ENCODE results near the gene ANOS1. TPM values are rescaled to one million over a fixed set of nuclear protein-coding genes. Genes with fewer than 3 reads are reported as not detected.

ANOS1 gene
- total RNA-seq, 1 donor from 2014 or later, result 49.7 TPM

- Histone ChIP-seq H3K36me3 (no peaks in the 10 kb centered on the region), H3K4me1 (no peaks in the 10 kb centered on the region), H3K27ac (no peak overlapping the region), H3K4me3 (no peak overlapping the region), H3K9me3 (no peaks in the 10 kb centered on the region), H3K27me3 (no peaks in the 10 kb centered on the region)
- DNase-seq (no peak), ATAC-seq (no peak)
- intact Hi-C loops (cut with DNase I), result no loop called here
- no peak for TF ChIP-seq CTCF (IDR thresholded peaks at IDR 0.05)
Observed at GRCh38 chrX:8711401-8711800, 20.5 kb downstream of the ANOS1 start.

- no peaks in the 10 kb centered on the region for H3K4me1 ChIP-seq
- no peak for ATAC-seq
- H3K36me3 ChIP-seq, result no peaks in the 10 kb centered on the region
- no peak for TF ChIP-seq CTCF (IDR thresholded peaks at IDR 0.05)
- intact Hi-C loops (cut with DNase I), result no loop called here
- no peak overlapping the region for H3K27ac ChIP-seq
- no peaks in the 10 kb centered on the region for H3K9me3 ChIP-seq
- H3K4me3 ChIP-seq, result no peak overlapping the region
- DNase-seq, result no peak
- H3K27me3 ChIP-seq, result no peaks in the 10 kb centered on the region
Observed at GRCh38 chrX:8704184-8704583, 27.8 kb downstream of the ANOS1 start.

- Histone ChIP-seq H3K27ac (no peak overlapping the region), H3K4me3 (no peak overlapping the region)
- intact Hi-C loops (cut with DNase I), result no loop called here
Observed at GRCh38 chrX:8692871-8693270, 39.1 kb downstream of the ANOS1 start.

GRCh38 chrX:8689473-8689872 lies 42.5 kb downstream of the ANOS1 start:
- intact Hi-C loops (cut with DNase I), result no loop called here
- Histone ChIP-seq H3K4me1 (no peaks in the 10 kb centered on the region), H3K27ac (no peak overlapping the region), H3K27me3 (no peaks in the 10 kb centered on the region), H3K9me3 (no peaks in the 10 kb centered on the region), H3K36me3 (no peaks in the 10 kb centered on the region), H3K4me3 (no peak overlapping the region)
- DNase-seq, result no peak
- TF ChIP-seq CTCF (IDR thresholded peaks at IDR 0.05), result no peak
- ATAC-seq, result no peak

More at GRCh38 chrX:8692871-8693270, 39.1 kb downstream of the ANOS1 start:
- no peaks in the 10 kb centered on the region for H3K9me3 ChIP-seq
- no peaks in the 10 kb centered on the region for H3K4me1 ChIP-seq
- H3K36me3 ChIP-seq, result no peaks in the 10 kb centered on the region
- no peaks in the 10 kb centered on the region for H3K27me3 ChIP-seq
- DNase-seq (no peak), ATAC-seq (no peak)
- TF ChIP-seq CTCF (IDR thresholded peaks at IDR 0.05), result no peak

GRCh38 chrX:8688776-8689175 lies 43.2 kb downstream of the ANOS1 start:
- H3K4me3 ChIP-seq, result no peak overlapping the region
- H3K36me3 ChIP-seq, result no peaks in the 10 kb centered on the region
- no peak overlapping the region for H3K27ac ChIP-seq
- ATAC-seq (no peak), DNase-seq (no peak)
- intact Hi-C loops (cut with DNase I), result no loop called here
- H3K9me3 ChIP-seq, result no peaks in the 10 kb centered on the region
- H3K4me1 ChIP-seq, result no peaks in the 10 kb centered on the region
- TF ChIP-seq CTCF (IDR thresholded peaks at IDR 0.05), result no peak
- H3K27me3 ChIP-seq, result no peaks in the 10 kb centered on the region

Measured in upper lobe of right lung (tissue), 1 donor.